Cardiac muscle cell (in vitro differentiated cells and primary cell): Measurements from ENCODE around the gene BMAL2. TPM values are rescaled to one million over a fixed set of nuclear protein-coding genes. Genes with fewer than 3 reads are reported as not detected.
A peak's percentile ranks its signal among the peaks of the same experiment; 100 is the strongest.

Experiments
- DNase-seq, 2 donors: peaks; one replicate each; pipeline versions ENCODE4 v3.0.0 to v3.0.0-alpha.2; 2010 to 2017; ENCODE audit warnings: low read depth in 1 of 2, low spot score in 1 of 2
- H3K27ac ChIP-seq: fragments of 200-600 bp; sonication (generic); 2 replicates; pipeline ENCODE4 v1.5.1; 2016
- H3K27me3 ChIP-seq: fragments of 200-600 bp; sonication (generic); 2 replicates; pipeline ENCODE4 v1.6.0; 2016; ENCODE audit warnings: control low read depth
- H3K36me3 ChIP-seq: fragments of 200-600 bp; sonication (generic); 2 replicates; pipeline ENCODE4 v1.5.1; 2016; ENCODE audit warnings: control low read depth
- H3K4me1 ChIP-seq: fragments of 200-600 bp; sonication (generic); 2 replicates; pipeline ENCODE4 v1.8.1; 2017; ENCODE audit warnings: low read depth, mild to moderate bottlenecking, mixed run types
- H3K4me3 ChIP-seq: fragments of 200-600 bp; sonication (generic); 2 replicates; pipeline ENCODE4 v1.5.1; 2016; ENCODE audit warnings: mild to moderate bottlenecking
- H3K9me3 ChIP-seq: fragments of 200-600 bp; sonication (generic); 2 replicates; pipeline ENCODE4 v1.5.1; 2017; ENCODE audit warnings: low read depth, mild to moderate bottlenecking, control low read depth
- CTCF ChIP-seq: IDR thresholded peaks from 2 replicates; pipeline ENCODE4 v1.5.1; 2012; ENCODE audit warnings: low read depth, mild to moderate bottlenecking, low read length
- polyA plus RNA-seq: library from polyadenylated mRNA; unstranded; fragments of >200 nt; fragmentation: Nextera tagmentation; extraction: Ambion mirVana; gene quantifications from 2 replicates; pipeline ENCODE4 v1.2.1, GENCODE V29; 2016
- total RNA-seq: library from RNA; depleted of rRNA; stranded (reverse); fragments of >200 nt; gene quantifications from 2 replicates; pipeline ENCODE4 v1.2.3, GENCODE V29; 2016

Gene BMAL2
- total and polyA plus RNA-seq, 2 experiments from 2014 or later, result 0.72 to 0.98 TPM

GRCh38 chr12:27355979-27356378 is 23.3 kb downstream of the BMAL2 start:
- Histone ChIP-seq H3K36me3 (no peaks in the 10 kb centered on the region), H3K27ac (no peak overlapping the region), H3K9me3 (no peaks in the 10 kb centered on the region), H3K27me3 (no peaks in the 10 kb centered on the region), H3K4me3 (no peak overlapping the region), H3K4me1 (no peaks in the 10 kb centered on the region)
- DNase-seq, result no peak
- TF ChIP-seq CTCF, result no peak

GRCh38 chr12:27359578-27360340 is 27.1 kb downstream of the BMAL2 start:
- Histone ChIP-seq H3K9me3 (no peaks in the 10 kb centered on the region), H3K4me3 (no peak overlapping the region), H3K4me1 (no peaks in the 10 kb centered on the region), H3K27ac (no peak overlapping the region), H3K27me3 (no peaks in the 10 kb centered on the region), H3K36me3 (no peaks in the 10 kb centered on the region)
- TF ChIP-seq CTCF, result no peak
- peak in 1 of 2 donors; percentile 19 for DNase-seq

- no peaks in the 10 kb centered on the region for H3K4me1 ChIP-seq
These were observed 28.7 kb downstream of the BMAL2 start for GRCh38 chr12:27361372-27361771.

GRCh38 chr12:27366621-27367020 is 34.0 kb downstream of the BMAL2 start:
- no peaks in the 10 kb centered on the region for H3K27me3 ChIP-seq
- no peaks in the 10 kb centered on the region for H3K4me1 ChIP-seq
- DNase-seq, result no peak
- no peak overlapping the region for H3K4me3 ChIP-seq
- H3K27ac ChIP-seq, result no peak overlapping the region
- H3K36me3 ChIP-seq, result no peaks in the 10 kb centered on the region
- no peaks in the 10 kb centered on the region for H3K9me3 ChIP-seq
- TF ChIP-seq CTCF, result no peak

More at GRCh38 chr12:27361372-27361771, 28.7 kb downstream of the BMAL2 start:
- DNase-seq, result no peak
- H3K27ac ChIP-seq, result no peak overlapping the region
- H3K9me3 ChIP-seq, result no peaks in the 10 kb centered on the region
- no peak for TF ChIP-seq CTCF
- no peaks in the 10 kb centered on the region for H3K36me3 ChIP-seq
- H3K4me3 ChIP-seq, result no peak overlapping the region
- no peaks in the 10 kb centered on the region for H3K27me3 ChIP-seq

GRCh38 chr12:27367078-27367477 is 34.4 kb downstream of the BMAL2 start:
- DNase-seq, result peak in 1 of 2 donors; percentile 9
- Histone ChIP-seq H3K4me1 (no peaks in the 10 kb centered on the region), H3K4me3 (no peak overlapping the region), H3K9me3 (no peaks in the 10 kb centered on the region), H3K27ac (no peak overlapping the region), H3K27me3 (no peaks in the 10 kb centered on the region), H3K36me3 (no peaks in the 10 kb centered on the region)
- TF ChIP-seq CTCF, result no peak
